Peyer's patch (tissue), 4 donors: Measurements from ENCODE around the gene ARHGAP26.

Experiments
- CTCF ChIP-seq, 6 experiments: fragments of 450-650 bp in 4 of 6; fragments of 200-600 bp in 2 of 6; sonication (generic) in 1 of 6; IDR thresholded peaks; one replicate each; pipeline ENCODE4 v1.5.1; 2017 to 2019; ENCODE audit warnings: antibody characterized with exemption in 6 of 6, mild to moderate bottlenecking in 3 of 6, moderate library complexity in 1 of 6
- POLR2A ChIP-seq, 2 donors: fragments of 450-650 bp; IDR thresholded peaks; one replicate each; pipeline ENCODE4 v1.5.1; 2017; ENCODE audit warnings: antibody characterized with exemption in 2 of 2, mild to moderate bottlenecking in 2 of 2, moderate library complexity in 2 of 2

DNA sequence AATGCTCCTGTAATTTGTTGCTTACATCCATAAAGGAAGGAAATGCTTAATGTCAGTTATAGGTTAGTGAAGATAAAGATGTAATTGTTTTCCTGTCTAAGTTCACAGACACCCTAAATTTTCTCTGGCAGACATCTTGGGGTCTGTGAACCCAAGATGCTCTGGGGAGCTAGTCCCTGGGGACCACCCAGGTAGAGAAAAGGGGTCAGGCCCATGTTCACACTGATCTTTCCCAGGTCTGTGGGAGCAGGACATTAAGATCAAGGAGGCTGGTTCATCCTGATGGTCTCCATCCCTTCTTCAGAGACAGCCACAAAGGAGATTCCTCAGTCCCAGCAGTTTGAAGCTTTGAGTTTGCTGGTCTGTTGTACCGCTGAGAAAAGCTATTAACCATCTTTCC lies 267.5 kb downstream of the ARHGAP26 start:
- TF ChIP-seq CTCF (IDR thresholded peaks at IDR 0.05) (no peak), POLR2A (IDR thresholded peaks at IDR 0.05) (no peak)
